CD4-positive, alpha-beta T cell treated with Interleukin-6 for 4 hours (primary cell): ENCODE measurements around the gene NPLOC4.

Source experiments
- DNase-seq: peaks from one replicate; pipeline ENCODE4 v3.0.0-alpha.2; 2020; ENCODE audit warnings: mixed read lengths

Gene NPLOC4

DNA sequence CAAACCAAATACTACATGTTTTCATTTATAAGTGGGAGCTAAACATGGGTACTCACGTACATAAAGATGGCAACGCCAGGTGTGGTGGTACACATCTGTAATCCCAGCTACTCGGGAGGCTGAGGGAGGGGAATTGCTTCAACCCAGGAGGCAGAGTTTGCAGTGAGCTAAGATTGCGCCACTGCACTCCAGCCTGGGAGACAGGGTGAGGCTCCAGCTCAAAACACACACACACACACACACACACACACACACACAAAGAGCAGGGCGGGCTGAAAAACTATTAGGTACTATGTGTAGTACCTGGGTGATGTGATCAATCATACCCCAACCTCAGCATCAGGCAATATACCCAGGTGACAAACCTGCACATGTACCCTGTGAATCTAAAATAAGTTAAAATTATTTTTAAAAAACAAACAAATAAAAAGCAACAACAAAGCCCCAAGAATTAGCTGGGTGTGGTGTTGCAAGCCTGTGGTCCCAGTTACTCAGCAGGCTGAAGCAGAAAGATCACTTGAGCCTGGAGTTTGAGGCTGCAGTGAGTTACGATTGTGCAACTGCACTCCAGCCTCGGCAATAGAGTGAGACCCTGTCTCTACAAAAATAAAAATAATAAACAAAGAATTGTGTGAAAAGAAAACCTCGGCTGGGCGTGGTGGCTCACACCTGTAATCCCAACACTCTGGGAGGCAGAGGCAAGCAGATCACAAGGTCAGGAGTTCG, 72.9 kb downstream of the NPLOC4 start:
- DNase-seq, result no peak

DNA sequence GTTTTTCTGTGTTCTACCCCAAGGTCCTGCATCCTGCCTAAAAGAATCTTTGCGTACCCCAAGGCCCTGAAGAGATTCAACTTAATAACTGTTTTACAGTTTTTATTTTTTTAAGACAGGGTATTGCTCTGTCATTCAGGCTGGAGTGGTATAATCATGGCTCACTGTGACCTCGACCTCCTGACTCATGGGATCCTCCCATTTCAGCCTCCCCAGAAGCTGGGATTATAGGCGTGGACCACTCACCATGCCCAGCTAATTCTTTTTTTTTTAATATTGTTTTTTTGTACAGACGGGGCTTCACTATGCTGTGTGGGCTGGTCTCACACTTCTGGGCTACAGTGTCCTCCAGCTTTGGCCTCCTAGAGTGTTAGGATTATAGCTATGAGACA, 75.4 kb downstream of the NPLOC4 start:
- DNase-seq, result no peak

DNA sequence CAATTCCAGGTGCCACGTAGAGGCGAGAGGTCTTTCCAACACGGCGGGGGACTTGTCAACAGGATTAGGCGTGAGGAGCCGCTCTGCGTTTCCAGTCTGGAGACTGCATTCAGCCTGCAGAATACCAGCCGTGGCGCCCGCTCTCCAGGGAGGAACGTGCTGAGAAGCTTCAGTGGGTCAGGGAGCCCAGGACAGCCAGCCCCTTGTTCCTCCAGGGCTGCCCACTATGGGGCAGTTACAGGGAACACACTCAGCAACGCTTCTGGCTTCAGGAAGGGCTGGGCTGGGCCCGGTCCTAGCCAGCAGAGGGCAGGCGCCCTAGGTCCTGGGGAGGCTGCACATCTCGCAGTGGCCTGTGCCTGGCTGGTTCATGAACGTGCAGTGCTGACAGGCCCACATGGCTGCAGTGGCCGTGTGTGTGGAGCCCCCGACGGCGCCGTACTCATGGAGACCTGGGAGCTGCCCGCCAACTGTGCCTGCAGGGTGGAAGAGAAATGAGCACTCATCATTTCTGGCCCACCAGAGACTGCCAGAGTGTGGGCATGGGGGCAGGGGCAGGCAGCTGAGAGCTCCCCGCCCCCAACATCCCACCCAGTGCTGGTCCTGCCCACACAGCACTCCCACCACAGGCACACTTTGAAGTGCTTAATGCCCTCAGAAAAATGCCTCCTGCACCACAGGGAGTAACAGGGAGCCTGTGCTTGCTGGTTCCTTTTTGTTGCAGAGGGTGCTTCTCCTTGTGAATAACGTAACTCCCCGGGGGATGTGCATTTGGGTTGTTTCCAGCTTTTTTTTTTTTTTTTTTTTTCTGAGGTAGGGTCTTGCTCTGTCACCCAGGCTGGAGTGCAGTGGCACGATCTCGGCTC, 77.7 kb downstream of the NPLOC4 start:
- DNase-seq, result no peak

DNA sequence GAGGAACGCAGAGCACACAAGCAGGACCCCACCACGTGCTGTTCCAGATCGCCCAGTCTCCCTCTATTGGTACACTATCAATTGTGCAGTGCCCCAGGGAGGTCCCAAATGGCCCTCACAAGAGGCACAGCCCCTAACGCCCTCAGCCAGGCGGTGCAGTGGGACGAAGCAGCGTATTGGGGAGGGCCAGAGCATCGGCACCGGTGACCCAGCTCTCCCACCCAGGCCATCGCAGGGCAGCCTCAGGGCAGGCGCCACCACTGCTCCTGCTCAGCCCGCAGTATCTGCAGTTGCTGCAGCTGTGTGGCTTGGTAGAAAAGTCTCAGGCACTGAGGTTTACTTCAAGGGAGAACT, 78.8 kb downstream of the NPLOC4 start:
- DNase-seq, result no peak

GRCh38 chr17:81557276-81558114, 79.4 kb downstream of the NPLOC4 start:
- DNase-seq, result no peak

DNA sequence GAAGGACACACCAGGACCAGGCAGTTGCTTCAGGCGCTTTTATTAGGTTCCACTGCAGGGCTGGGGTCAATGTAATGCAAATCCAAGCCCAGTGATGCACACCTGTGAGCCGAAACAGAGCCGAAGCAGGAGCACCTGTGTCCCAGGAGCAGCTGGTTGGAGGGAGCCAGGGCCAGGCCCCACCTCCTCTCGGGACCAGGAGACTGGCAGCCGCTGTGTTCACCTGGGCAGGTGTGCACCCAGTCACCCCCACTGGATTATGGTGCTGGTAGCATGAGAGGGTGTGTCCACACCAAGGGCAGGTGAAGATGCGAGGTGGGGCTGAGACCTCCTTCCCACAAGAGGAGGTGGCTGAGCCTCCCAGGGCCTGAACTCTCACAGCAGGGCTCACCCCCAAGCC, 80.0 kb downstream of the NPLOC4 start:
- no peak for DNase-seq

DNA sequence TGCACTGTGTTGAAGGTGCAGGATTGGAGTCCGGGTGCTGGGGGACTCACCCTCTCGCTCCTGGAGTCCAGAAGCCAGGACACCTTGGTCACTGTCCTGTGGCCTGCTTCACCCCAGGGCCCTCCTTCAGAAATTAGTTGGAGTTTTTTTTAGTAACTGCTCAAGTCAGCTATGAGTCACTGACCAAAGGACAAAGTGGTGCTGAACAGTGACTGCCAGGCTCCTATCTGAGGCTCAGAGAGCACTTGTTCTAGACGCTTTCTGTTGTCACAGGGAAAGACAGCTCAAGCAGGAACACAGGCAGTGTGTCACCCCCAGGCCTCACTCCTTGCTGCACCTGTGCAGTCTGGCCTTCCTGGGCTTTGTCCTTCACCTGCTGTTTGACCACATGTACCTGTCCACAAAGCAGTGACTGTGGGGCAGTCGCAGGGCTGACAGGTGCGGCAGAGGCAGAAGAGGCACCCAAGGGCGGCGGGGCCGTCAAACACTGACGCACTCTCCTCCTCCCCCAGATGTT, 80.7 kb downstream of the NPLOC4 start:
- DNase-seq, result no peak

DNA sequence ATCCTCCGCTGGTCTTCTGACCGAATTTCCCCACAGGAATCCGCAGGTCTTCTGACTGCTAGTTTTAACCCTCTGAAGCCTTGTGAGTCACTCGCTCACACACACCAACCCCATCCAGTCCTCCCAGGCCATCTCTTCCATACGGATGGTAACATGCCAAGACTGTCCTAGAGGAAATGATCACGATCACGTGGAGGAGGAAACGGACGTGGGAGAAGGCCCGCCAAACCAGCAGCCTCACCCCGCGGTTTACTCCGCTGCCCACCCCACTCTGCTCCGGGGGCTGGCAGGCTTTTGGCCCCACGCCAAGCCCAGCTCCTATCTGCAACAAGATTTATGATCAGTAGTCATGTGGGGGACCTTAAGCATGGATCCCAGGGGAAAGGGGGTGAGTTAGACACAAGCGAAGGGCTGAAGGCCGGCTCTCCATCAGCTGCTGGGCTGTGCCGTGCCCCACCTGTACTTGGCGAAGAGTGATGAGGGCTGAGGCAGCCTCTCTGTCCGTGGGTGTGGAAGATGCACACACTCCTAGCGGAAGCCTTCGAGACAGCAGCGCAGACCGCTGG, 83.2 kb downstream of the NPLOC4 start:
- no peak for DNase-seq

- peak; percentile 88 for DNase-seq
Measured at GRCh38 chr17:81553018-81553615, 83.8 kb downstream of the NPLOC4 start.

GRCh38 chr17:81552244-81553017, 84.5 kb downstream of the NPLOC4 start, which contains the start of gene FAAP100:
TSS of gene FAAP100 (minus strand) at chr17:81552353. CDS start at chr17:81552330, 23 bp downstream.
- peak; percentile 82 for DNase-seq

- peak; percentile 12 for DNase-seq
Measured at GRCh38 chr17:81551458-81552243, 85.3 kb downstream of the NPLOC4 start.

- no peak for DNase-seq
Measured at GRCh38 chr17:81550830-81551457, 86.0 kb downstream of the NPLOC4 start.

- no peak for DNase-seq
Measured at GRCh38 chr17:81550285-81550684, 86.6 kb downstream of the NPLOC4 start.

DNA sequence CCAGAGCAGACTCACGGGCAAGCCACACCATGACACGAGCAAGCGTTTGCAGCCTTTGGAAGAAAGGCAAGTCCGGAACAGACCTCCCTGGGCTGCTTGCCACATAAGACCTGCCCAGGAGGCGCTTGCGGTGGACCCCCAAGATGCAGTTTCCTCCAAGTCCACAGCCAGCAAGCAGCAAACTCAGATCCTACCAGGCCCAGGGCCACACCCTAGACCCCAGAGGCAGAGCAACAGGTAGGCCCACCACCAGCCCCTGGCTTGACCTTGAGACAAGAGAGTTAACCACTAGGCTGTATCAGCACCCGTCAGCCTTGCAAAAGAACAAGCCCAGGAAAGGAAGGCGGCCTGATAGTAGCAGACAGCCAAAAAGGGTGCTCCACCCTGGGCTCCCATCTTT, 87.1 kb downstream of the NPLOC4 start:
- no peak for DNase-seq

DNA sequence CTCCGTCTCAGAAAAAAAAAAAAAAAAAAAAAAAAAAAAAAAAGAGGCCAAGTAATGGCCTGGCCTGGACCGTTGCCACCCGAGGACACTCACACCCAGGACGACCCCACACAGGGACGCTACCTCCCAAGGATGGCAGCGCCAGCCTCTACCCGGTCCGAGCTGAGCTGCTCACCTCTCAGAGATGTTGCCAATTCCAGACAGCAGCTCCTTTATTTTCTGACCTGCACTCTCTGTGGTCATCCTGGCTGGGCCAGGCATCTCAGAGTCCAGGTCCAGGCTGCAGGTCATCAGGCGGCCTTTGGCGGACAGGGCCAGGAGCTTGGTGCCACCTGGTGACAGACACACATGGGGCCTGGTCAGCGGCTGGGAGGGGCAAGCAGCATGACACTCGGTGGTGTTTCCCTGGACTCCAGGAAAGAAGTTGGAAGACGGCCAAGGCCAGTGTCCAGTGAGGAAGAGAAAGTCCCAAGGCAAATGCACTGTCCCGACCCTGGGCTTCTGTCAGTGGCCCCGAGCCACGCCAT, 87.8 kb downstream of the NPLOC4 start:
- no peak for DNase-seq

- no peak for DNase-seq
Measured at GRCh38 chr17:81547614-81547982, 89.3 kb downstream of the NPLOC4 start.

- DNase-seq, result no peak
Measured at GRCh38 chr17:81546906-81547613, 89.9 kb downstream of the NPLOC4 start.

- DNase-seq, result no peak
Measured at GRCh38 chr17:81545160-81545949, 91.6 kb downstream of the NPLOC4 start.
